Mesenchymal stem cell (in vitro differentiated cells and primary cell): ENCODE results near the gene PARK7. TPM values are rescaled to one million over a fixed set of nuclear protein-coding genes. Genes with fewer than 3 reads are reported as not detected.

Experiments
- small RNA-seq: library from polyadenylated mRNA; stranded (forward); fragments of <200 nt; extraction: miRNeasy Mini kit (QIAGEN cat#:217004); gene quantifications from one replicate; pipeline ENCODE3, GENCODE V24; 2013; ENCODE audit warnings: low read depth

The PARK7 gene

Small RNA genes lying within 50 kb of the gene (small RNA-seq; reads per million reads assigned to genes)
- gene RF00019, result not detected
